Measurements from ENCODE around the gene CFAP46.
"Not testable (repeated sequence)": the region's sequence is repeated elsewhere in the genome, so short reads cannot be mapped to it uniquely, and the experiment has no call there.

CFAP46 gene

DNA sequence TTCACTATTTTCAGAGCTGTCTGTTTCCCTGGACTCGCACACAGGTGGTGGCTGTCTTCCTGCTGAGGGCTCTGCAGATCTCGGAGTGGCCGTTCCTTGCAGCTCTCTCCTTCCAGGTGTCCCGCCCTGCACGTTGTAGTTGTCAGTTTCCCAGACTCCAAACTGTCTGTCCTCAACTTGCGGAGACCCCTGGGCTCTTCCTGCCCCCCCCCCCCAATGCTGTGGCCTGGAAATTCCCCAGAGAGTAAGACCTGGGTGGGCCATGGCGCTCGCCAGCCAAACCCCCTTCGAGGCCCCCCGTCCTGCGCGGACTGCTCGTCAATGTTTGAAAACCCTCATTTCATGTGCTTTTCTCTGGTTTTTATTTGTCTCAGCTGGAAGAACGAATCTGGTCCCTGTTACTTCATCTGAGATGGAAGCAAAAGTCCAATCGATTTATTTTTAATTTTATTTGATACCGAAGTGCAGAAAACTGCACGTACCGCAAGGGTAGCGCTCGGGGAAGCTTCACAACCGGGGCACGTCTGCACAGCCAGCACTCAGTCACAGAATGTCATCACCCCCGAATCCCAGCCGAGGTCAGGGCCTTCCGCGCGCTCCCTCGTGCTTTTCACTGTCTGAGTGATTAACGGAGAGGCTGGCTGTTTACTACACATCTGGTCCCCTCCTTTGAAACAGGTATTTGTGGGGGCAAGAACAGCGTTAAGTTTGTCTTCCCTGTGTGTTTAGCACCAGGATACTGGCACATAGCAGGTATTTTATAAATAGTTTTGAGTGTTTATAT is 110.0 kb downstream of the CFAP46 start:
- DNase-seq (ENCODE audit: low read depth) = no peak
- H3K4me3 ChIP-seq (replicated peaks; ENCODE audit: low read depth, low read length) = no peak overlapping the region
- TF ChIP-seq CTCF (IDR thresholded peaks at IDR 0.05; ENCODE audit: low read length, missing control alignments) = no peak

GRCh38 chr10:132829403-132829802 is 113.0 kb downstream of the CFAP46 start:
- no peak for TF ChIP-seq CTCF (IDR thresholded peaks at IDR 0.05; ENCODE audit: low read length, missing control alignments)
- DNase-seq (ENCODE audit: low read depth) = no peak
- H3K4me3 ChIP-seq (replicated peaks; ENCODE audit: low read depth, low read length) = no peak overlapping the region

GRCh38 chr10:132828681-132829080 is 113.7 kb downstream of the CFAP46 start:
- DNase-seq (ENCODE audit: low read depth) = no peak
- no peak overlapping the region for H3K4me3 ChIP-seq (replicated peaks; ENCODE audit: low read depth, low read length)
- TF ChIP-seq CTCF (IDR thresholded peaks at IDR 0.05; ENCODE audit: low read length, missing control alignments) = no peak

DNA sequence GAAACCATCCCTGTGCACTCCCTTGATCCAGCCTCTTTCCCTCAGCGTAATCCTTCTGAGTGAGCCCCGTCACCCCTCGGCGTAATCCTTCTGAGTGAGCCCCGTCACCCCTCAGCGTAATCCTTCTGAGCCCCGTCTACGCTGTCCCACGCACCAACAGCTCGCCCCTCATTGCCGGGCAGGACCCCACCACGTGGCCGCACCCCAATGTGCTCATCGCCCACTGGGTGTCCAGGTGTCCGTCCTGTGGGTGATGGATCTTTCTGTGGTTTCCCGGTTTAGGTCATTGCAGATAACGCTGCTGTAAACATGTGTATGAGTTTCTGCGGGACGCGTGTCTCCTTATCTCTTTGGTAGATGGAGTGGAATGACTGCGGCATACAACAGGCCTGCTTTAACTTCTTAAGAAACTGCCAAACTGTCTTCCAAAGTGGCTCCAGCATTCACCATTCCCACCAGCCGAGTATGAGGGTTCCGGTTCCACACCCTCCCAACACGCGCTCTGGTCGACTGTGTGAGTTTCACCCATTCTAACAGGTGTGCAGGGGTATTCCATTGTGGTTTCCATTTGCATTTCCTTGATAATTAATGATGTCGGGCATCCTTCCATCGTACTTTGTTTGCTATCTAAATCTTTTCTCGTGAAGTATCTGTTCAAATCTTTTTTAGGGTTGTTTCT is 114.4 kb downstream of the CFAP46 start:
- no peak overlapping the region for H3K4me3 ChIP-seq (replicated peaks; ENCODE audit: low read depth, low read length)
- no peak for DNase-seq (ENCODE audit: low read depth)
- no peak for TF ChIP-seq CTCF (IDR thresholded peaks at IDR 0.05; ENCODE audit: low read length, missing control alignments)

DNA sequence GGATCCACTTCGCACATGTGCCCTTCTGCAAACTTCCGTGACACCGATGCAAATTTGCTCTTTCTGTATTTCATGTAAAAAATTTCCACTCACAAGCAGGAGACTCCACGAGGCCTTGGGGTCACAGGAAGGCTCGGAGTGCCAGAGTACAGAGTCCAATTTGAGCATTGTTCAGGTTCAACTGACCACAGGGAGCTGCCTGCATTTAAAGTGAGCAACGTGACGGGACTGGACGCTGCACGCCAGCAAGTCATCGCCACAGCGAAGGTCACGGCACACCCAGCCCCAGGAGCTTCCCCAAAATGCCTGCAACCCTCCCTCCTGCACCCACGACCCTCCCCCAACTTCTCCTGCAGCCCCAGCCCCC is 115.0 kb downstream of the CFAP46 start:
- TF ChIP-seq CTCF (IDR thresholded peaks at IDR 0.05; ENCODE audit: low read length, missing control alignments) = no peak
- DNase-seq (ENCODE audit: low read depth) = no peak
- H3K4me3 ChIP-seq (replicated peaks; ENCODE audit: low read depth, low read length) = no peak overlapping the region

GRCh38 chr10:132826524-132827422 is 115.6 kb downstream of the CFAP46 start:
- TF ChIP-seq CTCF (IDR thresholded peaks at IDR 0.05; ENCODE audit: low read length, missing control alignments) = no peak
- DNase-seq (ENCODE audit: low read depth) = no peak
- no peak overlapping the region for H3K4me3 ChIP-seq (replicated peaks; ENCODE audit: low read depth, low read length)

DNA sequence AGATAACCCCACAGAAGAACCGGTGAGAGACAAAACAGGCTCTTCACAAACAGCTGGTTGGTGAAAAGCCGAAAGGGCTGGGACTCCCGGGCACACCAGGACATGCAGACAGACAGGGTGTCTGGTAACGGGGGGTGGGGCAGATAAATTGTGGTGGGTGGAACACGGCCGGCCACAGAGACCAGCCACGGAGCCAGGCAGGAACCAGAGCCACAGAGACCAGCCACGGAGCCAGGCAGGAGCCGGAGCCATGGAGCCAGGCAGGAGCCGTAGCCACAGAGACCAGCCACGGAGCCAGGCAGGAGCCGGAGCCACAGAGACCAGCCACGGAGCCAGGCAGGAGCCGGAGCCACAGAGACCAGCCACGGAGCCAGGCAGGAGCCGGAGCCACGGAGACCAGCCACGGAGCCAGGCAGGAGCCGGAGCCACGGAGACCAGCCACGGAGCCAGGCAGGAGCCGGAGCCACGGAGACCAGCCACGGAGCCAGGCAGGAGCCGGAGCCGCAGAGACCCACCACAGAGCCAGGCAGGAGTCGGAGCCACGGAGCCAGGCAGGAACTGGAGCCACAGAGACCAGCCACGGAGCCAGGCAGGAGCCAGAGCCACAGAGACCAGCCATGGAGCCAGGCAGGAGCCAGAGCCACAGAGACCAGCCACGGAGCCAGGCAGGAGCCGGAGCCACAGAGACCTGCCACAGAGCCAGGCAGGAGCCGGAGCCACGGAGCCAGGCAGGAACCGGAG is 116.4 kb downstream of the CFAP46 start:
- DNase-seq (ENCODE audit: low read depth); H3K4me3 ChIP-seq (replicated peaks; ENCODE audit: low read depth, low read length): not testable (repeated sequence)

Measured in fibroblast of pulmonary artery (primary cell).